ACC112 (cell line): Measurements from ENCODE around the gene KCNJ14.

Experiments used
- H2AFZ ChIP-seq: fragments of 200-600 bp; sonication (generic); one replicate; pipeline ENCODE4 v1.6.0; 2017; ENCODE audit warnings: antibody characterized with exemption, low read length; ENCODE audit not compliant: unreplicated experiment
- H3K27ac ChIP-seq: fragments of 200-600 bp; sonication (generic); 2 replicates; pipeline ENCODE4 v1.5.1; 2014; ENCODE audit warnings: low read depth, mild to moderate bottlenecking, antibody characterized with exemption, low read length, moderate library complexity
- H3K27me3 ChIP-seq: fragments of 200-600 bp; sonication (generic); 2 replicates; pipeline ENCODE4 v1.6.1; 2014; ENCODE audit warnings: mild to moderate bottlenecking, antibody characterized with exemption, low read length, moderate library complexity, mixed read lengths; ENCODE audit not compliant: insufficient read depth
- H3K36me3 ChIP-seq: fragments of 200-600 bp; sonication (generic); 2 replicates; pipeline ENCODE4 v1.6.1; 2016; ENCODE audit warnings: mild to moderate bottlenecking, antibody characterized with exemption, low read length, moderate library complexity, mixed read lengths; ENCODE audit not compliant: insufficient read depth
- H3K4me1 ChIP-seq: fragments of 200-600 bp; sonication (generic); one replicate; pipeline ENCODE4 v1.6.1; 2016; ENCODE audit warnings: low read length, mixed read lengths; ENCODE audit not compliant: insufficient read depth, unreplicated experiment, control insufficient read depth
- H3K4me3 ChIP-seq: fragments of 200-600 bp; sonication (generic); 2 replicates; pipeline ENCODE4 v1.5.1; 2014; ENCODE audit warnings: mild to moderate bottlenecking, low read depth, low read length
- H3K79me2 ChIP-seq: fragments of 200-600 bp; sonication (generic); one replicate; pipeline ENCODE4 v1.6.0; 2016; ENCODE audit warnings: low read length; ENCODE audit not compliant: control insufficient read depth, unreplicated experiment, insufficient read depth

The KCNJ14 gene

GRCh38 chr19:48458016-48458415 lies 2.6 kb downstream of the KCNJ14 start:
- Histone ChIP-seq H3K36me3 (no peaks in the 10 kb centered on the region), H3K4me1 (no peaks in the 10 kb centered on the region)

GRCh38 chr19:48461651-48461981 lies 6.2 kb downstream of the KCNJ14 start:
- H3K4me3 ChIP-seq, result no peak overlapping the region

More at GRCh38 chr19:48458016-48458415, 2.6 kb downstream of the KCNJ14 start:
- Histone ChIP-seq H3K4me3 (no peak overlapping the region), H3K79me2 (no peaks in the 10 kb centered on the region), H3K27ac (no peak overlapping the region), H2AFZ (no peak overlapping the region), H3K27me3 (no peaks in the 10 kb centered on the region)

GRCh38 chr19:48461982-48462655 lies 6.7 kb downstream of the KCNJ14 start:
- no peak overlapping the region for H3K4me3 ChIP-seq
- no peaks in the 10 kb centered on the region for H3K79me2 ChIP-seq
- no peaks in the 10 kb centered on the region for H3K36me3 ChIP-seq
- no peak overlapping the region for H3K27ac ChIP-seq
- H3K4me1 ChIP-seq, result peaks cover 8% of the 10 kb centered on the region
- H3K27me3 ChIP-seq, result no peaks in the 10 kb centered on the region
- no peak overlapping the region for H2AFZ ChIP-seq

More at GRCh38 chr19:48461651-48461981, 6.2 kb downstream of the KCNJ14 start:
- H3K27ac ChIP-seq, result no peak overlapping the region
- H3K27me3 ChIP-seq, result no peaks in the 10 kb centered on the region
- peaks cover 4% of the 10 kb centered on the region for H3K4me1 ChIP-seq
- no peaks in the 10 kb centered on the region for H3K36me3 ChIP-seq
- no peaks in the 10 kb centered on the region for H3K79me2 ChIP-seq
- H2AFZ ChIP-seq, result no peak overlapping the region

- Histone ChIP-seq H3K27ac (no peak overlapping the region), H3K79me2 (peaks cover 6% of the 10 kb centered on the region), H3K36me3 (no peaks in the 10 kb centered on the region)
These were observed 9.8 kb downstream of the KCNJ14 start for GRCh38 chr19:48465215-48465614.

DNA sequence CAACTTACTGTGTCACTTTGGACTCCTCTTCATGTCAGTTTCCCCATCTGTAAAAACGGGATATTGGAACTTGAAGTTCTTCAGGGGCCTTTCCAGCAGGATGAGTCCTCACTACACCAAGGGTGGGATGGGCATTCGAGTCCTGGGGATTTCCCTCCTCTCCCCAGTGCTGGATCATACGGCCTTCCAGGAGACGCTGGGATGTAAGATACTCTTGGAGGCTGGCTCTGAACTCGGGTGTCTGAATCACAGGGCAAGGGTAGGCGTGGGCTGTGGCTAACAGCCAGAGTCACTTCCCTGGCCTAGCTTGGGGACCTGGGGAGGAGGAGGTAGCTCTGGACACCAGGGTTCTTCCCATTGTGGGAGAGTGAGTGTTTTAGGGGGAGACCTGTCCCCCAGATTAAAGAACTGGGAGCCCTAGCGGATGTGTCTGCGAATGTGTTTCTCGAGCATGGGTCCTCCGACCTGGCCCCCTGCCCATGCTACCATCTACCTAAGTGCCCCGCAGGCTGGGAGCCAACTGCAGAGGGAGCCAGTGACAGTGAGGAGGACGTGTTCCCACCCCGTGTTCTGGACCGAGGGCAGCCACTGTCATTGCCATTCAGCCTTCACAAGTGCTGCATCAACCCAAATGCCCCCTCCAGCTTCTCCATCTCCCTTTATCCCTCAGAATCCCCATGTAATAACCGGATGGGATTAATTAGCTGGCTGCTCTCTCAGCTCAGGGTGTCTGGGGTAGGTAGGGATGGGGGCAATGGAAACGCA lies 11.4 kb downstream of the KCNJ14 start:
- Histone ChIP-seq H3K27ac (no peak overlapping the region), H2AFZ (no peak overlapping the region), H3K27me3 (no peaks in the 10 kb centered on the region), H3K79me2 (peaks cover 12% of the 10 kb centered on the region), H3K4me3 (no peak overlapping the region), H3K4me1 (peaks cover 15% of the 10 kb centered on the region), H3K36me3 (no peaks in the 10 kb centered on the region)

More at GRCh38 chr19:48465215-48465614, 9.8 kb downstream of the KCNJ14 start:
- H3K4me1 ChIP-seq, result peaks cover 11% of the 10 kb centered on the region
- H2AFZ ChIP-seq, result no peak overlapping the region
- H3K4me3 ChIP-seq, result no peak overlapping the region
- no peaks in the 10 kb centered on the region for H3K27me3 ChIP-seq

- Histone ChIP-seq H3K27me3 (no peaks in the 10 kb centered on the region), H3K4me3 (peak overlapping the region; percentile 76), H3K27ac (peak overlapping the region; percentile 75), H2AFZ (no peak overlapping the region), H3K79me2 (peaks cover 12% of the 10 kb centered on the region), H3K36me3 (no peaks in the 10 kb centered on the region), H3K4me1 (peaks cover 15% of the 10 kb centered on the region)
These were observed 13.5 kb downstream of the KCNJ14 start for GRCh38 chr19:48468772-48469288.

DNA sequence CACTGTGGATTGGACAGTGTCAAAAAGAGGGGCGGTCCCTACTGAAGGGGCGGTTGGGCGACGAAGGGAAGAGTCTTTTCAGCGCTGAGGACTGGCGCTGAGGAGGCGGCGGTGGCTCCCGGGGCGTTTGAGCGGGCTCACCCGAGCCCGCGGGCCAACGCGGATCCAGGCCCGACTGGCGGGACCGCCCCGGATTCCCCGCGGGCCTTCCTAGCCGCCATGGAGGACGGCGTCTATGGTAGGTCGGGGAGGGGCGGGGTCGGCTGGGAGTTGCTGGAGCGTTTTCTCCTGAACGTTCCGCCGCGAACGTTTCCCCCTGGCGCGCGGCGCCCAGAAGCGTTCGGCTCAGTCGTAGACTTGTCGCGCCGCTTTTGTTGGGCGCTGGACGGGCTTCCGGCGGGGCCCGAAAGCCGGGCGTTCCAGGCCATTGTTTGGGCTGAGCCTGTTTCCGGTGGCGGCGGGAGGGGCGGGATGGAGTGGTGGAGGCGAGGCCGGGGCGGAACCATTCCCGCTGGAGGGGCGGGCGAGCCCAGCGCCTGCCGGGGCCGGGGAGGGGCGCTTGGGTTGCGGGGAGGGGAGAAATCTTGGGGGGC lies 14.0 kb downstream of the KCNJ14 start, which contains the start of gene CYTH2:
Gene CYTH2, plus strand, starts transcription at position 81 of the 593 bp plus-strand sequence. Its CDS starts 139 bp downstream, at position 220.
- Histone ChIP-seq H3K79me2 (peaks cover 12% of the 10 kb centered on the region), H2AFZ (no peak within 1 kb of the TSS), H3K27ac (peak within 1 kb of the TSS; percentile 75), H3K4me1 (peaks cover 15% of the 10 kb centered on the region), H3K36me3 (no peaks in the 10 kb centered on the region), H3K27me3 (no peaks in the 10 kb centered on the region), H3K4me3 (peak within 1 kb of the TSS; percentile 76)

DNA sequence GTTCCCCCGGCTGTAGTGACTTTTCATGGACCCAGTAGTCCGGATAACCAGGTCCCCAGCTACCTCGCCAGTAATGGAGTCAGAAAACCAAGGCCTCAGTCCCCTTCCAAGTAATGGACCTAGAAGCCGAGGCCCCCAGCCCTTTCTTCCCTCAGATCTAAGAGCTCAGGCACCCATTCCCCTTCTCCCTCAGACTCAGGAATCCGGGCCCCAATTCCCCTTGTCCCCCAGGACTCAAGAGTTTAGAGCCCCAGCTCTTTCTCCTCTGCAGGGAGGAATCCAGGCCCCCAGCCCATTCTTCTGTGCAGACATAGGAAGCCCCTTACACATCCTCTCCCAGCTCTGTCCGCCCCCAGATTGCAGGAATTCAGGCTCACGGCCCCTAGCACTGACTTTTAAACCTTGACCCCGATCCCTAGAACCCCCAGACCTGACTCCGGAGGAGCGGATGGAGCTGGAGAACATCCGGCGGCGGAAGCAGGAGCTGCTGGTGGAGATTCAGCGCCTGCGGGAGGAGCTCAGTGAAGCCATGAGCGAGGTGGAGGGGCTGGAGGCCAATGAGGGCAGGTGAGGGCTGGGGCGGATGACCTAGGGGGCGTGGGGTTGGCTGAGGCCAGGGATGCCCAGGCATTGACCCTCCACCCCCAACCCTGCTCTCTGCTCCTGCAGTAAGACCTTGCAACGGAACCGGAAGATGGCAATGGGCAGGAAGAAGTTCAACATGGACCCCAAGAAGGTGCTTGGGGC lies 14.7 kb downstream of the KCNJ14 start:
- Histone ChIP-seq H3K27ac (no peak overlapping the region), H2AFZ (no peak overlapping the region), H3K4me1 (peaks cover 15% of the 10 kb centered on the region)

GRCh38 chr19:48470856-48471255 lies 15.5 kb downstream of the KCNJ14 start:
- no peak overlapping the region for H3K27ac ChIP-seq
- peaks cover 15% of the 10 kb centered on the region for H3K4me1 ChIP-seq
- no peak overlapping the region for H2AFZ ChIP-seq
- H3K4me3 ChIP-seq, result no peak overlapping the region
- peaks cover 12% of the 10 kb centered on the region for H3K79me2 ChIP-seq
- H3K27me3 ChIP-seq, result no peaks in the 10 kb centered on the region
- H3K36me3 ChIP-seq, result no peaks in the 10 kb centered on the region

More for the DNA sequence above, 14.7 kb downstream of the KCNJ14 start:
- Histone ChIP-seq H3K79me2 (peaks cover 12% of the 10 kb centered on the region), H3K27me3 (no peaks in the 10 kb centered on the region), H3K4me3 (peak overlapping the region; percentile 76), H3K36me3 (no peaks in the 10 kb centered on the region)

- Histone ChIP-seq H3K79me2 (peaks cover 12% of the 10 kb centered on the region), H3K36me3 (no peaks in the 10 kb centered on the region), H2AFZ (no peak overlapping the region), H3K4me3 (no peak overlapping the region), H3K27me3 (no peaks in the 10 kb centered on the region), H3K27ac (no peak overlapping the region), H3K4me1 (peaks cover 9% of the 10 kb centered on the region)
These were observed 16.5 kb downstream of the KCNJ14 start for GRCh38 chr19:48471836-48472235.
